ENCODE measurements around the gene CXCR1. TPM values are rescaled to one million over a fixed set of nuclear protein-coding genes. Genes with fewer than 3 reads are reported as not detected.

Gene CXCR1
- total RNA-seq, 2 experiments from 2014 or later, result not detected

GRCh38 chr2:218186355-218186766, 19.6 kb upstream of the CXCR1 start:
- no peaks in the 10 kb centered on the region for H3K9me3 ChIP-seq (ENCODE audit: low read length)
- no peak overlapping the region for H3K4me3 ChIP-seq (ENCODE audit: low read depth, low read length, poor library complexity, severe bottlenecking)
- intact Hi-C loops (cut with micrococcal nuclease; ENCODE audit: unreplicated experiment), result loop anchor here (1.0 to 2.0 kb wide), 3 partner anchors 71 to 210 kb away; partner anchors contain the start of genes AAMP and PNKD
- H2AFZ ChIP-seq (ENCODE audit: low read length), result peak overlapping the region; percentile 94
- POLR2A ChIA-PET, result no interaction called here
- CTCF ChIA-PET (ENCODE audit: unreplicated experiment), result no interaction called here
- BruUV-seq (replicated peaks), result no TSS peak
- peaks cover 6% of the 10 kb centered on the region for H3K4me1 ChIP-seq (ENCODE audit: insufficient read depth, low read length, poor library complexity, severe bottlenecking)
- no peaks in the 10 kb centered on the region for H3K9me2 ChIP-seq (ENCODE audit: insufficient read depth, low read length)
- H3K79me2 ChIP-seq (ENCODE audit: insufficient read depth, low read depth, low read length), result no peaks in the 10 kb centered on the region
- peak; percentile 79 for DNase-seq (ENCODE audit: low spot score)
- H3K4me2 ChIP-seq (ENCODE audit: low read length), result peak overlapping the region; percentile 13; the same call in 1 of the 2 replicates
- H4K20me1 ChIP-seq (ENCODE audit: insufficient read depth, low read length), result no peaks in the 10 kb centered on the region
- H3K36me3 ChIP-seq (ENCODE audit: insufficient read depth, low read length), result no peaks in the 10 kb centered on the region
- H3K27ac ChIP-seq (ENCODE audit: low read depth, low read length, poor library complexity, severe bottlenecking), result no peak overlapping the region
- TF ChIP-seq EZH2phosphoT487 (IDR thresholded peaks at IDR 0.05; ENCODE audit: borderline replicate concordance, low read depth, low read length) (no peak), CTCF (conservative IDR thresholded peaks at IDR 0.05; ENCODE audit: low read length) (peak; percentile 93)

GRCh38 chr2:218184331-218184730, 17.6 kb upstream of the CXCR1 start:
- ChIA-PET POLR2A (interaction anchor here (0.7 kb wide), 1 partner anchor 151 kb away, joined by 3 read pairs; no protein-coding TSS in a partner anchor), CTCF (ENCODE audit: unreplicated experiment) (no interaction called here)
- no TSS peak for BruUV-seq (replicated peaks)
- DNase-seq (ENCODE audit: low spot score), result no peak
- H3K9me3 ChIP-seq (ENCODE audit: low read length), result no peaks in the 10 kb centered on the region
- TF ChIP-seq EZH2phosphoT487 (IDR thresholded peaks at IDR 0.05; ENCODE audit: borderline replicate concordance, low read depth, low read length), result no peak
- TF ChIP-seq CTCF (conservative IDR thresholded peaks at IDR 0.05; ENCODE audit: low read length), result no peak
- no peaks in the 10 kb centered on the region for H3K36me3 ChIP-seq (ENCODE audit: insufficient read depth, low read length)
- H2AFZ ChIP-seq (ENCODE audit: low read length), result no peak overlapping the region
- no peaks in the 10 kb centered on the region for H3K9me2 ChIP-seq (ENCODE audit: insufficient read depth, low read length)
- H3K27ac ChIP-seq (ENCODE audit: low read depth, low read length, poor library complexity, severe bottlenecking), result no peak overlapping the region
- no peaks in the 10 kb centered on the region for H4K20me1 ChIP-seq (ENCODE audit: insufficient read depth, low read length)
- no peak overlapping the region for H3K4me3 ChIP-seq (ENCODE audit: low read depth, low read length, poor library complexity, severe bottlenecking)
- intact Hi-C loops (cut with micrococcal nuclease; ENCODE audit: unreplicated experiment), result no loop called here
- peaks cover 6% of the 10 kb centered on the region for H3K4me1 ChIP-seq (ENCODE audit: insufficient read depth, low read length, poor library complexity, severe bottlenecking)
- no peak overlapping the region for H3K4me2 ChIP-seq (ENCODE audit: low read length)
- H3K79me2 ChIP-seq (ENCODE audit: insufficient read depth, low read depth, low read length), result no peaks in the 10 kb centered on the region

GRCh38 chr2:218180467-218181114, 13.8 kb upstream of the CXCR1 start:
- no peak for TF ChIP-seq EZH2phosphoT487 (IDR thresholded peaks at IDR 0.05; ENCODE audit: borderline replicate concordance, low read depth, low read length)
- TF ChIP-seq CTCF (conservative IDR thresholded peaks at IDR 0.05; ENCODE audit: low read length), result no peak
- DNase-seq (ENCODE audit: low spot score), result no peak
- H3K27ac ChIP-seq (ENCODE audit: low read depth, low read length, poor library complexity, severe bottlenecking), result no peak overlapping the region
- H3K4me1 ChIP-seq (ENCODE audit: insufficient read depth, low read length, poor library complexity, severe bottlenecking), result no peaks in the 10 kb centered on the region
- POLR2A ChIA-PET, result no interaction called here
- H3K36me3 ChIP-seq (ENCODE audit: insufficient read depth, low read length), result no peaks in the 10 kb centered on the region
- H3K4me3 ChIP-seq (ENCODE audit: low read depth, low read length, poor library complexity, severe bottlenecking), result no peak overlapping the region
- no peak overlapping the region for H2AFZ ChIP-seq (ENCODE audit: low read length)
- CTCF ChIA-PET (ENCODE audit: unreplicated experiment), result no interaction called here
- H3K9me3 ChIP-seq (ENCODE audit: low read length), result no peaks in the 10 kb centered on the region
- BruUV-seq (replicated peaks), result no TSS peak
- intact Hi-C loops (cut with micrococcal nuclease; ENCODE audit: unreplicated experiment), result no loop called here
- no peak overlapping the region for H3K4me2 ChIP-seq (ENCODE audit: low read length)
- H3K9me2 ChIP-seq (ENCODE audit: insufficient read depth, low read length), result no peaks in the 10 kb centered on the region
- H4K20me1 ChIP-seq (ENCODE audit: insufficient read depth, low read length), result no peaks in the 10 kb centered on the region
- H3K79me2 ChIP-seq (ENCODE audit: insufficient read depth, low read depth, low read length), result no peaks in the 10 kb centered on the region
